Muscle of leg (tissue), 11 donors: Measurements from ENCODE around the gene ZNF778. TPM values are rescaled to one million over a fixed set of nuclear protein-coding genes. Genes with fewer than 3 reads are reported as not detected.

ENCODE experiments used
- DNase-seq: peaks from one replicate; pipeline ENCODE4 v3.0.0; 2013
- H3K27ac ChIP-seq: one replicate; pipeline ENCODE4 v1.5.1; 2013; ENCODE audit warnings: mild to moderate bottlenecking, low read length, control low read depth
- H3K27me3 ChIP-seq: one replicate; pipeline ENCODE4 v1.6.1; 2013; ENCODE audit warnings: low read length; ENCODE audit not compliant: control insufficient read depth, insufficient read depth
- H3K36me3 ChIP-seq: one replicate; pipeline ENCODE4 v1.6.1; 2013; ENCODE audit warnings: low read length; ENCODE audit not compliant: control insufficient read depth, insufficient read depth
- H3K4me1 ChIP-seq: one replicate; pipeline ENCODE4 v1.6.1; 2013; ENCODE audit warnings: low read length; ENCODE audit not compliant: control insufficient read depth, insufficient read depth
- H3K4me3 ChIP-seq: one replicate; pipeline ENCODE4 v1.5.1; 2013; ENCODE audit warnings: low read length, control low read depth
- H3K9me3 ChIP-seq: replicated peaks from 2 replicates; pipeline ENCODE4 v1.6.1; 2013; ENCODE audit warnings: low read depth, low read length; ENCODE audit not compliant: control insufficient read depth
- WGBS: methylation state at CpG from one replicate; pipeline ENCODE4 v1.1.5; 2013; ENCODE audit warnings: missing lambda C conversion rate; ENCODE audit not compliant: insufficient coverage; 5-methylcytosine and 5-hydroxymethylcytosine counted together
- polyA plus RNA-seq, 8 donors: library from polyadenylated mRNA; unstranded; fragments of 120-200 nt; gene quantifications; one replicate each; pipeline versions ENCODE4 v1.2.1 to v1.2.3, GENCODE V29; 2013; ENCODE audit warnings: inconsistent platforms in 1 of 8, low replicate concordance in 1 of 8; ENCODE audit not compliant: insufficient read length in 8 of 8, insufficient read depth in 1 of 8
- total RNA-seq: library from RNA; stranded (reverse); fragments of 120-200 nt; gene quantifications from one replicate; pipeline ENCODE4 v1.2.4, GENCODE V29; 2013

ZNF778 gene
- total and polyA plus RNA-seq, 9 donors = 4.6 to 7.7 (median 5.6) TPM

DNA sequence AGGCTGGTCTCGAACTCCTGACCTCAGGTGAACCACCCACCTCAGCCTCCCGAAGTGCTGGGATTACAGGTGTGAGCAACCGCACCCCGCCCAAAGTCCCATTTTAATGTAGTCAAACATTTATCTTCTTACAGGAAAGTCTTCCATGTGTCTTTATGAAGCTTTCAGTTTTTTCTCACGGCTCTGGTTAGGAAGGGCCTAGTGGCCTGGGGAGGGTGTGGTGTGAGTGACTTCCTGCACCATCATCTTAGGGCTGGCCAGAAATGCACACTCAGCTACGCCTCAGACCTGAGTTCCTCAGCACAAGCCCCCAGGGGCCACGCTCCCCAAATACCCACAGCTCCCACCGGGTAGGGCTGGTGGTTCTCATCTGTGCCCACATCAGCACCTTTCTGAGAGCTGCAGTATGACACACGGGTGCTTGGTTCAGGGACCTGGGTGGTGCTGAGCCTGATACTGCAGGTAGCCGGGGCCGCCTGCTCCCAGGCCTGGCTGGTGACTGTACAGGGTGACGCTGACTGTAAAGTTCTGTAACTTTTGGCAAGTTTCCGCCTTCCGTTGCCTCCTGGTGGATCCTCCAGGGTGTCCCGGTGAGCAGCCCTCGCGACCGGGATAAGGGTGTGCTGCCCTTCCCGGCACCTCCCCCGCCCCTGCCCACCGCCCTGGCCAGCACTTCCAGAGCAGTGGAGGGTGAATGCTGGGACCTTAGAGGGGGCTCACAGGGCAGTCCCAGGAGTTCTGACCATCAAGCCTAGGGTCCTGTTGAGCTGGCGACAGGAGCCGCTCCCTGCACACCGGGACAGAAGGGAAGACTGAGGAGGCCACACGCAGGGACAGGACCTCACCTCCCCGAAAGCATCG, 52.5 kb downstream of the ZNF778 start:
- DNase-seq = no peak
- Histone ChIP-seq H3K27ac (no peak overlapping the region), H3K36me3 (peaks cover 79% of the 10 kb centered on the region), H3K9me3 (no peaks in the 10 kb centered on the region), H3K4me3 (no peak overlapping the region), H3K27me3 (no peaks in the 10 kb centered on the region), H3K4me1 (no peaks in the 10 kb centered on the region)
- 88% methylated on average over 22 of the region's 27 CpGs for WGBS

DNA sequence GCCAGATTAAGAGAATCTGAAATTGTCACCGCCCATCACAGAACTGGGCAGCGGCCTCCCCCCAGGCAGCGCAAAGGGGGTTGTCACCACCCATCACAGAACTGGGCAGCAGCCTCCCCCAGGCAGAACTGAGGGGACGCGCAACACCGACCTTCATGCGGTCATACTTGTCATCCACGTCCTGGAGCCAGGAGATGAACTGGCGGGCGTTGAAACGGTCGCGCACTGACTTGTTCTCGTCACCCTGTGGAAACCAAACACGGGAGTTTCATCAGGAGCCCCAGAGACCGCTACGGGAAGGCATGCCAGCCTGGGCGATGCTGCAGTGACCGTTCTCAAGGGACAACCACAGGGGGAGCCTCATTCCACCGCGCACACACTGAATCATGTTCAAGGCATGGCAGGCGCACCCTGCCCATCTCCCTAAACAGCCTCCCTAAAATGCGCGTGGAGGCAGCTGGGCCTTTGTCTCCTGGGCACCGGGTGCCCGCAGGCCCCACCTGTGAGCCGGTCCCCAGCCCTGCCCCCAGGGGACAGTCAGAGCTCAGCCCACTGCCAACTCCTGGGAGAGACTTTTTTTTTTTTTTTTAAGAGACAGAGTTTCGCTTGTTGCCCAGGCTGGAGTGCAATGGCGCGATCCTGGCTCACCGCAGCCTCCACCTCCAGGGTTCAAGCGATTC, 53.3 kb downstream of the ZNF778 start:
- no peak overlapping the region for H3K4me3 ChIP-seq
- peaks cover 79% of the 10 kb centered on the region for H3K36me3 ChIP-seq
- H3K4me1 ChIP-seq = no peaks in the 10 kb centered on the region
- WGBS = 89% methylated on average over 30 of the region's 32 CpGs
- H3K27me3 ChIP-seq = no peaks in the 10 kb centered on the region
- H3K27ac ChIP-seq = no peak overlapping the region
- no peaks in the 10 kb centered on the region for H3K9me3 ChIP-seq
- DNase-seq = no peak

DNA sequence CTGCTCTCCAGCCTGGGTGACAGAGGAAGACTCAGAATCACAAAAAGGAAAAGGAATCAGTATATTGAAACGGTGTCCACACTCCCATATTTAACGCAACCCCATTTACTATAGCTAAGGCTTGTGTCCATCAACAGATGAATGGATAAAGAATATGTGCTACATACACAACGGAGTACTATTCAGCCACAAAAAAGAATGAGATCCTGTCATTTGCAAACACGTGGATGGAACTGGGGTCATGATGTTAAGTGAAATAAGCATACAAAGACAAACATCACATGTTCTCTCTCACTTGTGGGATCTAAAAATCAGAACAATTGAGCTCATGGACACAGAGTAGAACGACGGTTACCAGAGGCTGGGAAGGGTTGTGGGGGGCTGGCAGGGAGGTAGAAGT, 55.1 kb downstream of the ZNF778 start:
- no peak for DNase-seq
- peaks cover 80% of the 10 kb centered on the region for H3K36me3 ChIP-seq
- whole genome bisulfite sequencing = no CpG with 5 or more reads among the region's 6 CpGs

DNA sequence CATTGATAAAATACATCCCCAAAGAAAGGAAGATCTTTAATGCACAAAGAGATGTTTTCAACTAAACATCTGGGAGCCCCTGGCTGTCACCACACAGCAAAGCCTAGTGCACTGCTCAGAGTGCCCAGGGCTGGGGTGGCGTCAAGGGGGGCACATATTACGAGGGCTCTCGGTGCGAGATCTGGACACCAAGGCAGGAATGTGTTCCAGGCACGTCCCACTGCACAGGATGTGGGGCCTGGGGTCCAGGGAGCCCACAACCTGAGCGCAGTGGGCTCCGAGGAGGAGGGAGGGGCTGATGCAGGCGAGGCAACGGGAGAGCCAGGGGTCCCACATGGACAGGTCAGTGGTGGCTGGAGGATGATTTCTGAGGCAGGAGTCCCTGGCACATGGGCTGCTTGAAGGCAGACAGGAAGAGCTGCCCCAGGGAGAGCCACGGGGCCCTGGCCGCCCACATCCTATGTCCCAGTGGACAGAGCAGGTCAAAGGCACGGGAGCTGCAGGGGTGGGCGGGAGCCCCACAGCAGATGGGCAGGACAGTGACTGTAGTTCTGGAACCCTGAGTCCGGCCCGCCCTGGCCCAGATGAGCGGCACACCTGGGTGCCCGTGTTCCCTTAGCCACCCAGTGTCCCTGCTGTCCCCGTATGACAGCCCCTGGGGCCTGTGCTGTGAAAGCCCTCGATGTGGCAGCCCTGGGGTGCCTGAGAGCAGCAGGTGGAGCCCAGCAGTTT, 56.4 kb downstream of the ZNF778 start:
- DNase-seq = no peak
- H3K27me3 ChIP-seq = no peaks in the 10 kb centered on the region
- no peaks in the 10 kb centered on the region for H3K4me1 ChIP-seq
- 89% methylated on average over 19 of the region's 19 CpGs for WGBS
- no peaks in the 10 kb centered on the region for H3K9me3 ChIP-seq
- H3K36me3 ChIP-seq = peaks cover 88% of the 10 kb centered on the region
- H3K27ac ChIP-seq = no peak overlapping the region
- H3K4me3 ChIP-seq = no peak overlapping the region

More for the DNA sequence above, 55.1 kb downstream of the ZNF778 start:
- H3K4me3 ChIP-seq = no peak overlapping the region
- H3K4me1 ChIP-seq = no peaks in the 10 kb centered on the region
- no peaks in the 10 kb centered on the region for H3K9me3 ChIP-seq
- no peak overlapping the region for H3K27ac ChIP-seq
- H3K27me3 ChIP-seq = no peaks in the 10 kb centered on the region

DNA sequence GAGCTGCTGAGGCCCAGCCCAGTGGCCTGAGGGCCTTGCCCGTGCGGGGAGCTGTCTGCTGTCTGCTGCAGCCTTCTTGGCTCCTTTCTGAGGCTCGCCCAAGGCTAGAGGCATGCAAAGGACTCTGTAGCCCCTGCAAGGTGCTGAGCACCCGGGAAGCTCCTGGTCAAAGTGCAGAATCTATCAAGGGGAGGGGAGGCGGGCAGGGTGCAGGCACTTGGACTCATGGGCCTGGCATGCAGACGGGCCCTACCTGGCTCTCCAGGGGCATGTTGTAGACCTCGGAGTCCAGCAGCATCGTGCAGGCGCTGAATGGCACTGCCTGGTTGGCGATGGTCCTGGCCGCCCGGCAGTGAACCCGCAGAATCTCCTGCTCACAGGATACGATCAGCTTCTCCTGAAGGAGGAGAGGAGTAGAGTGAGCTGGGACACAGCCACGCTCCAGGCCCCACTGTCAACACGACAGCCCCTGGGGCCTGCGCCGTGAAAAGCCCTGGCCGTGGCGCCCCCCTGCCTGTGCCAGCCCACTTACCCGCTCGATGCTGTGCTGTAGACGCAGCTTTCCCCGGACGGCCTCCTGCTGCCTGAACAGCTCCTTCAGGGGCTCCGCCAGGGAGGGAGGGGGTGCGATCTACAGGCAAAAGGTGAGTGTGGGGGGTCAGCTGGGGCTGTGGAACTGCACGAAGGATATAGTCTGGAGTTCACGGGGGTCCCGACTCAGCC, 57.2 kb downstream of the ZNF778 start:
- Histone ChIP-seq H3K27ac (no peak overlapping the region), H3K9me3 (no peaks in the 10 kb centered on the region), H3K4me1 (no peaks in the 10 kb centered on the region), H3K27me3 (no peaks in the 10 kb centered on the region), H3K4me3 (no peak overlapping the region), H3K36me3 (peaks cover 86% of the 10 kb centered on the region)
- DNase-seq = no peak
- WGBS = 90% methylated on average over 20 of the region's 30 CpGs

DNA sequence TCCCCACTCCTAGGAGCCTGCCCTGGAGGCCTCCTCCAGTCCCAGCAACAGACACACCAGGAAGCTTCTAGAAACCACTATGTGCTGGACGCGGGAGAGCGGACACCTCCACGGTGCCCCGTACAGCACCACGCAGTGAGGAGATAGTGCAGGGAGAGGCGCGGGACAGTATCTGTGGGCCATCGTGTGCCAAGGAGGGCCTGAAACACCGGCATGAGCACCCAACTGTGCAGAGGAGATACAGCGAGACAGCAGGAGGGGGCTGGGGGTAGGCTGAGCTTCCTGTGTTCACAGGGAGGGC, 57.7 kb downstream of the ZNF778 start:
- DNase-seq = no peak
- 95% methylated on average over 11 of the region's 11 CpGs for WGBS
- H3K4me1 ChIP-seq = no peaks in the 10 kb centered on the region
- H3K36me3 ChIP-seq = peaks cover 86% of the 10 kb centered on the region
- H3K27me3 ChIP-seq = no peaks in the 10 kb centered on the region
- H3K9me3 ChIP-seq = no peaks in the 10 kb centered on the region
- H3K4me3 ChIP-seq = no peak overlapping the region
- H3K27ac ChIP-seq = no peak overlapping the region

DNA sequence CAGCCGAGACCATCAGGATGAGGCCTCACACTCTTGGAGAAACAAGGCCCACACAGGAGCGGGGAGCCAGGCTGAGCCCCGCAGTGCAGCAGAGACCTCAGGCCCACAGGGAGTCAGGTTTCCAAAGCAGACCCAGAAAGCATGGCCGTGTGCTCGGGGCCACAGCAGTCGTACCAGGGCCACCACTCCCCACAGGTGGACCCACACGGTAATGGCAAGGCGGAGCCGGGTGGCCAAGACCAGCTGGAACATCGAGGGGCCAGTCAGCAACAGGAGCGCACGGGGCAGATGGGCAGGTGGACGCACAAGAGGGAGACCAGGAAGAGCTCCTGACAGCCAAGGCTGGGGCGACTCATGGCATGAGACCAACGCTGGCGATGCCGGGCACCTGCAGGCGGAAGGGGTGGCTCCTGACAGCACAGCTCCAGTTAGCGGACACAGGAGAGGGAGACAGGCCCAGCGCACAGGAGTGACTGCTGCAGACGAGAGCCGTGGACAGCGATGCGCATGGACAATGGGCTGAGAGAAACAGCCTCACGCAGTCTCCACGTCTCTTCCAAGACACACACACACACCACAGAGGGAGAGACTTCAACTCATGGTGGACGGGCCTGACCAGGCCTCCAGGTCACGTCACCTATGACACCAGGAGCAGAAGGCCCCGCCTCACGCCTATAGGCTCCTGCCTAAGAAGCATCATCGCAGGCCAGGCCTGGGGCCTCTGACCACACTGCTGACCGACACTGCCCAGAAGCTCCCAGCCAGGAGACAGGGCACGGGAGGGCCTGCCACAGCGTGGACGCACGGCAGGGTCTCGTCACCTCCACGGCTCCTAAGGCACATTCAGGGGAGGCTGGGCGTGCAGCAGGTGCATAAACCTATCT, 58.6 kb downstream of the ZNF778 start:
- no peak overlapping the region for H3K4me3 ChIP-seq
- no peaks in the 10 kb centered on the region for H3K9me3 ChIP-seq
- WGBS = 89% methylated on average over 39 of the region's 39 CpGs
- no peaks in the 10 kb centered on the region for H3K27me3 ChIP-seq
- no peak for DNase-seq
- no peaks in the 10 kb centered on the region for H3K4me1 ChIP-seq
- peaks cover 86% of the 10 kb centered on the region for H3K36me3 ChIP-seq
- no peak overlapping the region for H3K27ac ChIP-seq

DNA sequence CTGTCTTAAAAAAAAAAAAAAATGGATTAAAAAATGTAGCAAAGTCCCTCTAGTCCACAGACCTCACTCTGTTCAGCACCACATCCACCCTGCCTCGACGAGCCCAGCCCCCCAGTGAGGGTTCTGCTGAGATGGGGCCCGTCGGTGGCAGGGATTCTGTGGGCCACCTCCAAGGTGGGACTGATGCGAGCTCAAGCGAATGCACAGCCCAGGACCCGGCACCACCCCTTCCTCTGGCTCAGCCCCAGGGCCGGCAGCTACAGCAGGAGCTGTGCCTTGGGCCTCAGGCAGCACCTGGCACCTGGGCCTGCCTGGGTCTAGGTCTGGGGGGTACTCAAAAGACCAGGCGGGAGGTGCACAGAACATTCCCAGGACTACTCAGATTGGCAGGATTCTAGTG, 59.5 kb downstream of the ZNF778 start:
- Histone ChIP-seq H3K4me3 (no peak overlapping the region), H3K4me1 (no peaks in the 10 kb centered on the region), H3K9me3 (no peaks in the 10 kb centered on the region), H3K27ac (no peak overlapping the region), H3K27me3 (no peaks in the 10 kb centered on the region), H3K36me3 (peaks cover 86% of the 10 kb centered on the region)
- DNase-seq = no peak
- 73% methylated on average over 6 of the region's 9 CpGs for WGBS

DNA sequence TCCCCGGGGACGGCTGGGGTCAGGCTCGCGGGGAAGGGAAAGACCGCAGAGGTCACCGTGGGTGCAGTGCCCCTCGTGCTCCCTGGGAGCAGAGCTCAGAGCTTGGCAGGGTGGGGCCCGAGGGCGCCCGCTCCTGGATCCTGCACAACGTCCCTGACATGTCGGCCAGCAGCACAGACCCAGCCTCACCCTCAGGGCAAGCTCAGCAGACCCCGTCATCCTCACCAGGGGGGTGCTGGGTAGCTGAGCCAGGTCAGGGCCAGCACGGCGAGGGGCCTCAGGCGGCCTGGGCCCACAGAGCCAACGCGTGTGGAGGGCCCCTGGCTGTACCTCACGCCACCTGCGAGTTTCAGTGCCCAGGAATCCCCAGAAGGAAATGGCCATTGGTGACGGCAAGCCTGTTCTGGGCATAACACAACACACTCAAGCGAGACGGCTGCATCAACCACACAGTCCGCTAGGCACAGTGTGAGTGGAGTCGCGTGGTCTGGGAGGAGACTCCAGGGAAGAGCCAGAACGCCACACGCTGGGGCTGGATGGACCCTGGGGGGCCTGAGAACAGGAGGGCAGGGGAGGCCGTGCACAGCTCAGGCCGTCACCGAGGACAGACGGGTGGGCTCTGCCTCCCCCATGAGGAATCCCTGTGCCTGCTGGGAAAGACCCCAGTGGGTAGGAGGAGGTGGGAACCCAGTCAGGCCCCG, 60.3 kb downstream of the ZNF778 start:
- Histone ChIP-seq H3K27ac (no peak overlapping the region), H3K27me3 (no peaks in the 10 kb centered on the region), H3K36me3 (peaks cover 85% of the 10 kb centered on the region), H3K4me3 (no peak overlapping the region), H3K4me1 (no peaks in the 10 kb centered on the region), H3K9me3 (no peaks in the 10 kb centered on the region)
- no peak for DNase-seq
- 84% methylated on average over 28 of the region's 33 CpGs for WGBS
